HG03457 (cell line): Measurements from ENCODE around the gene PCK1.

ENCODE experiments used
- ATAC-seq: cut with Tn5 transposase; IDR thresholded peaks from one replicate; pipeline ENCODE4 v1.9.1; 2021; ENCODE audit warnings: moderate number of reproducible peaks; ENCODE audit not compliant: unreplicated experiment

Gene PCK1

GRCh38 chr20:57536120-57536708, 24.7 kb upstream of the PCK1 start:
- no peak for ATAC-seq

- no peak for ATAC-seq
Observed at GRCh38 chr20:57536771-57537724, 23.9 kb upstream of the PCK1 start.

- ATAC-seq: no peak
Observed at GRCh38 chr20:57537822-57538221, 23.1 kb upstream of the PCK1 start.

DNA sequence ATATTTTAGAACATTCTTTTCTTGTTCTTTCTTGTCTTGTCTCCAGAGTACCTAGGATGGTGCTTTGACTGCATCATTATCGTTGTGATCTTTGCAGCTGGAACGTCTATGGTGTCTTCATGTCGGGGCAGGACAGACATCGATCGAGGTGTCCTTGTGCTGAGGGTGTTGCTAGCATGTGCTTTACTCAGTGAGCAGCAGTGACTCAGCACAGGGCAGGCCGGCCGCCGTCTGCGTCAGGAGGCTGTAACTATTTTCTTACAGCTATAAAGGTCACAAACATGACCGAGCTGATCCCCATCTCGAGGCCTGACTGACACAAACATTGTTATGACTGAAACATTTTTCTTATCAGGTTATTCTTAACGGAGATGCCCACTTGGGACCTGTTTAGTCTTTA, 21.0 kb upstream of the PCK1 start:
- no peak for ATAC-seq

DNA sequence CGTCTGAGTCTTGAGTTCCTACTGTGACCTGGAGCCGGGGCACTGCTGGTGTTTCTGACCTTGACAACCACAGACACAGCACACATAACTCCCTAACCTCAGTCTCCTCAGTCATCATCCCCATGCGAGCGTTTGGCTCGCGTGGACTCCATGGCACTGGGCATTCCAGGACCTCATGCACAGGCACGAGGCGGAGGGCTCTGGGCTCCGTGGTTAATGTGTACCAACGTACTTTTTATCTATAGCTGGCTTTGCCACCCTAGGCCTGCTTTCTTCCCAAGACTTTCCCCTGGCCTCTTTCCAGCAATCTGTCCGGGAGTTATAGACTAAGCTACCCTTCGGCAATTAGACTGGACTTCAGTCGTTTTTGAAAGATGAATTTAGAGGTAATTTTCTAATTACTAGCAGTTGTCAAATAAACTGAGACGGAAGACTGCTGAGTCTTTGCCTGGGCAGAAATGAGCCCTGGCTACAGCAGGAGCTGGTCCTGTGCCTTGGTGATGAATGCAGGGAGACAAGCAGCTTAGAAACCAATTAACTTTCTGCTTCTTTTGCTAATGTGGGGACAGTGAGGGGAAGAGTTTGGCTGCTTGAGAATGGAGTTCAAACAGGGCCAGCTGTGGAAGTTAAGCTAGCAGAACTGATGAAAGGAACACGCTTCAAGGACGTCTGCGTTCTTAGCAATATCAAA, 19.9 kb upstream of the PCK1 start:
- ATAC-seq: no peak

GRCh38 chr20:57543754-57544153, 17.2 kb upstream of the PCK1 start:
- no peak for ATAC-seq

- no peak for ATAC-seq
Observed at GRCh38 chr20:57544838-57545564, 15.9 kb upstream of the PCK1 start.

DNA sequence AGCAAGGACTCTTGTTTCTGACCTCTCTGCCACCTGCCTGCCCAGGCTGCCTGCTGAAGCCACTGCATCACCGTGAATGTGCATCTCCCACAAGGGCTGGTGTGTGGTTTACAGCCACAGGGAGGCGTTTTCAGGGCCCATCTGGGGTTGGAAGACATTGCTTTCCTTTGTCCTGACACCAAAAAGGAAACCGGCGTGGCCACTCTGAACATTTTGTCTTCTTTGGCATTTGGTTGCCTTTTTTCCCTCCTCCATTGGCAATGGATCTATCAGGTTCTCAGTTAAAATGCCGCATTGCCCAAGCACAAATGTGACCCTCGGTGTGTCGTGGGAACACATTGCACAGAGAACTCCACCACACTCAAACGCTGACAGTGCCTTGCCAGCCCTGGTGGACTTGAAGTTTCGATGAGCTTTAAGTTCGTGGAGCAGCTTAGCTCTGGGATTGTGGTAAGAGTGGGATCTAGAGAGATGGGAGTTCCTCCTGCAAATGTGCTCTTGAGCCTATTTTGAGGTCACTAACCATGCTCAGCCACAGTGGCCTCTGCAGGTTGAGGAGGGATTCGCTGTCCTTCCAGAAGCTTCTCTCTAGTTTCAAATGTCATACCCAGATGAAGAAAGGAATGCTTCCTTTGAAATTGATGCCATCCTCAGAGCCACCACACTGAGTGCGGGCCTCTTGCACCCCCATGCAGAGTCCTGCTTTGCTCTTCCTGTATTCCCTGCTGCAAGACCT, 14.8 kb upstream of the PCK1 start:
- ATAC-seq: no peak

DNA sequence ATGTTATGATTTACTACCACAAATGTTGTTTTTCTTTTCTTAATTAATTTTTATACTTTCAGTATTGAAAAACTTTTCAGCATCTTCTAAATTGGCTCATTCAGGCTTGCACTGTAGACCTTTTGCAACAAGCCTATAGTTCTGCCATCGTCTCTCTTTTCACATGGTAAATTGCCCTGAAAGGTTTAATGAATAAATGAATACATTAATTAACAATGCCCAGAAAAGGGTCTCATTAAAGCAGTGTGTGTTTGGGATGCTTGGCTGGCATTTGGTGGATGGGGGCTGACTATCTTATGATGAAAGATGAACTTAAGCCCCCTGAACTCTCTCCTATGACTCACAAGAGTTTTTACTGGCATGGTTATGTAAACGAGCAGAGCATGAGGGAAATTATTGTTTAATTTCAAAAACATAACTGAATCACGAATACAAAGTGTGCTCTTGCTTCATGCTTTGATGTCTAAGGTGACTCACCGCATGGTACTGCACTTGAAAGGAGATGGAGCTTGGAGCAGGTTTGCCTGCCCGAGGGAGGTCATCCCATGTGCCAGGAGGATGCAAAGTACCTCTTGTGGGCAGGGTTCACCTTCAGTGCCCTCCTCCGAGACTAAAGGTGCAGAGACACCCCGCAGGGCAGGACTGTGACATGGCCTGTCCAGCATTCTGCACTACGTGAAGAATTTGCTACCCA, 13.8 kb upstream of the PCK1 start:
- no peak for ATAC-seq

GRCh38 chr20:57548177-57549058, 12.5 kb upstream of the PCK1 start:
- ATAC-seq: no peak

GRCh38 chr20:57552471-57552870, 8.4 kb upstream of the PCK1 start:
- ATAC-seq: no peak

DNA sequence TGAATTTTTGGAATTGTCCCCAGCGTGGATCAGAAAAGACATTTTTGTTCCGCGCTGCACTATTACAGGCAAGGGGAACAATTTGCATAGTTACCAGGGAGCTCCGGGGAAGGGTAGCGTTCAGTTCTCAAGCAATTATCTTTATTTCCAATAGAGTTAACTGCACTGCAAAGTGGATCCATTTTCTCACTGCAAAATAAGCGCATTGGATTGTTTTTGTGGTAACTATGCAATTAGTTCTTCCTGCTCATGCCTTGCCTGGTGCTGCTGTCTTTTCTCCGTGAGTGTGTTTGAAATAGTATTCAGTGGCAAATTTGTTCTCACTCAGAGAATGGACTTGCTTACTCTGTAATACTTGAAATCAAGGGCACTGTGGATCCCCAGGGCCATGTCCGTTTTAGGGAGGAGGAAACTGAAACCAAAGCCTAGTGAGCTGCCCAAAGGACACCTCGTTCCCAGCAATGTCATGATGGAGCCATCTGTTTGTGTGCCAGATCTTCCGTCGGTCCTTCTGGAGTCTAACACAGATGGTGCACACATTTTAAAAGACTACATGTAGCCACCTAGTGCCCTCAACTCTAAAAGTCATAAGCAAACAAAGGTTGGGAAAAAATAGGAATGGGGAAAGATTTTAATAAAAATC, 7.4 kb upstream of the PCK1 start:
- no peak for ATAC-seq

DNA sequence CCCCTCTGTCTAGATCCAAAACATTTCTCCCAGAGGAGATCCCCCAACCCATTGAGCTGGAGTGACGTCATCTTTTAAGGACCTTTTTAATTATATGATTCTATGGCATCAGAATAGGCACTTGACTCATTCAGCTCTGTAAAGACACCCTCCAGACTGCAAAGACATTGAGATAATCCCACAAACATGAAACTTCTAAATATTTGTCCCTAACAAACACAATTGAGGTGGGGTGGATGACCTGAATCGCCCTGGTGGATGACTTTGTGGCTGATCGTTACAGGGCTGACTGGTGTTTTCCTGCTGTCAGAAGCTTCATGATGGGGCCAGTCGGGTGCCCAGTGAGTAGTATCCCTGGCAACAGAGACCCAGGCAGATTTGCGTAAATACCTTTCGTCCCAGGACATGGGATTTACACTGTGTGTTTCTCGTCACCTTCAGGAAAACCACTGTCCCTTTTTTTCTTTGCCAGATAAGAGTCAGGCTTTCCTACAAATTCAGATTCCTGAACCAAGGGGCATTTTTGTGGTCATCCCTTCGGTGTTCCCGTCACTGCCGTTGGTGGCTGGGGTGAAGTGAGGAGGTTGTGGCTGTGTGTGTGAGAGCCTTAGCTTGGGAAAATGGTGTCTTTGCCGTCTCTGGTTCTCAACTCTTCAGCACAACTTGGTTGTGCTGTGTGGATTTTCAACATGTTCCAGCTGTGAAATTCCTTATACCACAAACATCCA, 5.3 kb upstream of the PCK1 start:
- no peak for ATAC-seq

- no peak for ATAC-seq
Observed at GRCh38 chr20:57556980-57557274, 4.0 kb upstream of the PCK1 start.

DNA sequence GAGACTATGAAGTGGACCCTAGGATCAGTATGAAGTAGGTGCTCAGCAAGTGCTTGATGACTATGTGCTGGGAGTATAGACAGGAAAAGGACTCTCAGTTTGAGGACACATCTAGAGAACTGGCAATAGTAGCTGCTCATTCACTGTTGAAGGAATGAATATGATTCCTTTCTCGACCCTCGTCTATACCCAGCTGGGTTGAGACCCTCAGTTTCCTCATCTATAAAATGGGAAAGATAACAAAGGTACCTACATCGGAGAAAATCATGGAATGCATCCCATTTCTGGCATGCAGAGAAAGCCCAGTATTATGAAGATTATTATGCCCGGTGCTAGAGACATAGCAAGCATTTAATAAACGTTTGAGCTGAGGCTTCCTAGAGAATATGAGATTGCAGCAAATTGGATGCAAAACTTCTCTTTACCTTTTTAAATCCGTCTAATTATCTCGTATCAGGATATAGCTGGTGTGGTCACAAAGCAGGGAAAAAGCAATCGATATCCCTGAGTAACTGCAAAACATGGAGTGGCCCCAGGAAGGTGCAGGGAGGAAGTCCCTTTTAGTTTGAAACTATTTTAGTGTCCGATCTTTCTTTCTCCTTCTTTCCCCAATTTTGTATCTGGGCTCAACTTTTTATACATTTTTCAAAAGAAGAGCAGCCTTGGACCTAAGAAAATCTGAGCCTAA, 2.8 kb upstream of the PCK1 start:
- no peak for ATAC-seq

DNA sequence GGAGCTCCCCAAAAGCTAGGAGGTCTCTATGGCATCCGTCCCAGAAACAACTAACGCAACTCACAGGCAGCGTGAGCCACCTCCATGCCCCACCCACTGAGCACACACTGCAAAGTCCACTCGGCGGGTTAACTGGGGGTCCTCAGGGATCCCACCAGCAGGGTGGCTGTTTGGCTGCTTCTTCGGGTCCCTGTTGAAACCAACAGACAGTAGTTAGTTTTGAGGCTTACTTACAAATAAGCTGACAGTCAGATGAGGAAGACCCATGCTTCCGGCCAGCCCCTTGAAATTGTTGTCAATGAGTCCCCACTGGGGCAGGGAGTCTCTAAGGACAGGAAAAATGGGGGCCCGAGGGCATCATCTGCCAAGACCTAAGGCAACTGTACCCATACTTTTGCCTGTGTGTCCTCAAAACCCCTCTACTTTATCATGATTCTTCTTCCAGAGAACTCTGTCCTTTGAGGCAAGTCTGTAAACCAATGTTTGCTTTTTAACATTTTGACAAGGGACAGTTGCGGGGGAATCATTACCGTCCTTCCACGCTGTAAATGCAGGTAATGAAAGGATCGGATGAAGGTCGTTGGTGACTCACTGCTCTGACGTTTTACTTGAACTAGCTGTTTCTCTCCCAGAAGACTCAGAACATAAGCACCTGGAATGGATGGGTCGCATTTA, 2.2 kb upstream of the PCK1 start:
- no peak for ATAC-seq

DNA sequence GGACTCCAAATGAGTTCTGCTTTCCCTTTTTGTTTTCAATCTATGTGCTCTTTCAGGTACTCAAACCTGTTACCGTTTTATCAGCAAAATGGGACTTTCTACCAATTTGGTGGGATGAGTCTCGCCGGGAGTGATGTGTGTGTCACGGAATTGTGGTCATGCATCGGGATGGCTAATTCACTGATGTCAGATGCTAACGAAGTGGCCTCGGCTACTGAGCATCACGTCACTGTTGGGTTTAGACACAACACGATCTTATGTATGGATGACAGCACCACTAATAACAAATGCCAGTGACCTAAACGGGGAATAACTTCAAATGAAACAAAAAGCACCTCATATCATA, 1.6 kb upstream of the PCK1 start:
- ATAC-seq: no peak
